ELF-1 (cell line): Measurements from ENCODE around the gene LIN7A.

ENCODE experiments used
- DNase-seq: peaks from one replicate; pipeline ENCODE4 v3.0.0-alpha.2; 2016; ENCODE audit warnings: low read depth, low spot score

LIN7A gene

DNA sequence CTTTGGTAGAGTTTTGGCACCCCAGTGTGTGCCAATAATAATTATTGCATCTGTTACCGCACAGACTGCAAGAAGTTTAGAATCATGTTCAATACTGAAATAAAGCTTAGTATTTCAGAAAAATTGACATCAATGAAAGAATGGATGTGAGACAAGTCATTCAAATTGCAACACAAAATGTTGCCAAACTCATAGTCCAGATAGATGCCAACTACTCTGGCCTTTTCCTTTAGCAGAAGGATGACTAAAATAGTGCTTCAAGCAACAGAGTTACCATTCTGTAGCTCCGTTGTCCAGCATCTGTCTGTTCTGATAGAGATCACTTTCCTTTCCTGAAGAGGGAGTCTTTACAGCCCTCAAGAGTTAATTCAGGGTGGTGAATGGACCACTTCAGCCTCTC, 77.5 kb downstream of the LIN7A start:
- DNase-seq: no peak

DNA sequence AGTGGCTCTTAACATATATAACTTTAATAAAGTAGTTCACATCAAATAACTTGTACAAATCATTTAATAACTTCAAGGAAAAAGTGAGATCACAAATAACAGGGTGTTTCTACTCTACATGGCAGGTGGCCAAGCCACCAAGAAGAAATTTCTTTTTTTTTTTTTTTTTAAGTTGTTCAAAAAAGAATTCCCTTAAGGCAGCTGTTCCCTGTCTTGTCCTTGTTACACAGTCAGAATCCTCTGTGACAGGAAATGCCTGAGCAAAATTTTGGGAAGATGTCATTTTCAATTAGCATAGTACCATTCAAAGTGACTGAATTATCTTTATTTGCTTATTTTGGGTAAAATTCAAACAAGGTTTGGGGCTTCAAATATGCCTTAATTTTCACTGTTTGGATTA, 79.4 kb downstream of the LIN7A start:
- DNase-seq: no peak

DNA sequence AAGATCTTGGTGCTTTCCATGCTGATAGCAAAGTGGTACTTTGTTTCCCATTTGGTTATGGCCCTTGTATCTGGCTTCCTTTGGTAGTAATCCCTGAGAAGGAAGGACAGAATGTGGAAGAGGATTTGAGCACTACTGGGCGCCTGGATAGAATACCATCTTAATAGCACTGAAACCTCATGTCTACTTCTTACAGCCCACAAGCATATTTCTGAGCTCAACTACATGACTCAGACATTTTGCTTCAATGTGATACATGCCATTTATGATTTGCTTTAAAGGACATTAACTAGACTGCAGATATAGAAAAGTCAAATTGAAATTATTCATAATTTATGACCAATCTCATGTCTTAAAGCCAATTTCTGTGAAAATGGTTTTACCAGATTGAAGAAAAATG, 80.4 kb downstream of the LIN7A start:
- no peak for DNase-seq

DNA sequence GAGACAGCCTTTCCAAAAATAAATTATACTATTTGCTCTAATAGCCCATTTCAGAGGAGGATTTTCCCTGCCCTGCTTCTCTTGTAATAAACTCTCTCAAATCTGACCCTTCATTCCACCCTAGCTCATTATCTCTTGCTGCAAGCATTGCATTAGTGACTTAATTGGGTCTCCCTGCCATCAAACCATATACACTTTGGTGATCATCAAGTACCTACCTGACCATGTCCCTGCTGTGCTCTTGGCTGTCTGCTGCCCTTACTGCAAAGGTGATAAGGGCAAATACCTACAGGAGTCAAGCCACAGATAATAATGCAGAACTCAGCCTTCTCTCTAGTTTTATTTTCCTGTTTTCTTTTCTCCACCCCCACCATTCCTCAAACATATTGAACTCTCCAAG, 88.4 kb downstream of the LIN7A start:
- no peak for DNase-seq

DNA sequence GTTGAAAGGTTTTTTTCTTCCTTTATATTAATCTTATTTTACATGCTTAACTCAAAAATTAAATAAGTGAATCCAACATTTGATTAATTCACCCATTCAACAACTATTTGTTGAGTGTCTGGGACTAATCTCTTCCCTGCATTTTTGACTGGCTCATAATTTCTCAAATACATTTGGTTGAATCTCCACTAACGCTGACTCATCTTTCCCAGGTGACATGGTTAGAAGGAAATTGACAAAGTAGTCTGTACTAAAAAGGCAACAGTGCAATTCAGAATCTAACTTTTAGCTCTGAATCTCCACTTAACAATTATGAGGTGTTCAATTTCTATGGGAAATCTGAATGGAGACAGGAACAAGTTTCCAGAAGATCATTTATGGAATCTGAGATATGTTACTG, 88.9 kb downstream of the LIN7A start:
- no peak for DNase-seq

DNA sequence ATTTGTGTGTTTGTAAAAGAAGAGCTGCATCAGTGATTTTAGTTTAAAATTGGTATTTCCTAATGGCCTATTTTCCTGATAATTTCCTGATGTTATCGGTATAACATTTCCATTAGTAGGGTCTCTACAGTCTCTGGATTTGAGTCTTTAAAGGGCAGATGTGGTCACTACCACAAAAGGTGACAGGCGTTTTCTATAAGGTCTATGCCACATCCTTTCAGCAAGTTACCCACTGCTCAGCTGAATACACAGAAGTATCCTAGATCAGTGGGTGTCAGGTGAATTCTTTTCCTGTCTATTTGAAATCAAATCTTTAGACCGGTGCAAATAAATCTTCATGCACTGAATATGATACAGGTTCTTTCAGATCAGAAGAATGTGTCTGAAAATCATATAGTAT, 90.2 kb downstream of the LIN7A start:
- DNase-seq: no peak

DNA sequence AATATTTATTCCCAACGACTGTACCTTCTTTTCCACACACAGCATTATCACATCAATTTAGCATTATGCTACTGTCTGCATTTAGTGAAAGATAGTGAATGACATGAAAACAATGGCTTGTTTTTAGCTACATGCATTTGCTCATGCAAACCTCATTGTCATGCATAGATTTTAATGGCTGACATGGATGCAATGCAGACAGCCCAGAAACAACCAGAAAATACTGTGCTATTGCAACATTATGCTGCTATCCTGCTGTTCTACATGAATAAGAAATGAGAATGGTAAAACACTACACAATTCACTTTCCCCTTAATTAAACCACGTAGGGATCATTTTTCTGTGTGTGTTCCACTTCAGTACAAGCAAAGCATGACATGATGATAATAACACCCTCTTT, 90.8 kb downstream of the LIN7A start:
- no peak for DNase-seq

DNA sequence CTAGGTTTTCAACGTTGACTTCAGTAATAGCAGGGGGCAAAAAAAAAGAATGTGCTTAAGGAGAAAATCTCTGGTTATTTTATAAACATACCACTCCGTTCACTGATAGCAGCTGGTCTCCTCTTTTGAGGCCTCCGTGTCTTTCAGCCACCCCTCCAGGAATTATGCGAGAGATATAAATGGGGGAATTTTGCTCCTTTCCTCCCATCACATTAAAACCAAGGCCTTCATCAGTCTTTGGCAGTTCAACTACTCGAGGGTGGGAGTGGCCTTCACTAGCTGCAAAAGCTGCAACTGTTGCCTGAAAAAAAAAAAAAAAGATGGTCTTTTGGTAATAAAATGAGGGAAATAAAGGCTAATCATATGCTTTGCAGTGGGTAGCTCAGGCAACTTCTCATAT, 92.1 kb downstream of the LIN7A start:
- no peak for DNase-seq

DNA sequence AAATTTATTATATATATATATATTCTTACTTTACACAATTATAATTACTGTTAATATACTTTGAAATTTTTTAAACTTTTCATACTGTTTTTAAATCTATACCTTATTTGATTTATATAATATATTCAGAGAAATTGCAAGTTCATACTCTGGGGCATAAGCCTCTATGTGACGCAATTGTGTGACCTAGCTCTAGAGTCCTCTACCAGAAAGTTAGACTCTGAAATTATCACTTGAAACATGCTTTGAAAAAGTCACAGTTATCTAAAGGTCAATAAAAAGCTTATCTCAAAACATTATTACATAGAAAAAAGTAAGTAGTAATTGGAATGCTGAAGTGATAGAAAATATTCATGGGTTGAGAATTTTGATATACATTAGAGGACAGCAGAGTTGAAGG, 93.8 kb downstream of the LIN7A start:
- no peak for DNase-seq

DNA sequence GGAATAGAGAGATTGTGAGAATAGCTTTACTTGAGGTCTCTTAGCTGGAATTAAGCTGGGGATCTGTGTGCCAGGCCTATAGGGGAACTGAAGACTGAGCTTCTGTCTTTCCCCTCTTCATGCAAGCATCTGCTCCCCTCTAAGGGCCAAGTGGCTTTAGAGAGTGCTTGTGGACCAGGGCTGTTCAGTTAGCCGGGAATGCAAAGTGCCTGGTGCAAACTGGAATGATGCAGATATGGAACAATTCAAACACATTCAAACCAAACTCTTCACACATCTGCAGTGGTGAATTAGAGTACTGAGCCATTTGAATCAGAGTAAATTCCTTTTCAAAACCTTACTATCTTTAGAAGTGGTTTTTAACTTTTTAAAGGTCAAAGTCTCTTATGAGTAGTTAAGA, 99.0 kb downstream of the LIN7A start:
- no peak for DNase-seq

DNA sequence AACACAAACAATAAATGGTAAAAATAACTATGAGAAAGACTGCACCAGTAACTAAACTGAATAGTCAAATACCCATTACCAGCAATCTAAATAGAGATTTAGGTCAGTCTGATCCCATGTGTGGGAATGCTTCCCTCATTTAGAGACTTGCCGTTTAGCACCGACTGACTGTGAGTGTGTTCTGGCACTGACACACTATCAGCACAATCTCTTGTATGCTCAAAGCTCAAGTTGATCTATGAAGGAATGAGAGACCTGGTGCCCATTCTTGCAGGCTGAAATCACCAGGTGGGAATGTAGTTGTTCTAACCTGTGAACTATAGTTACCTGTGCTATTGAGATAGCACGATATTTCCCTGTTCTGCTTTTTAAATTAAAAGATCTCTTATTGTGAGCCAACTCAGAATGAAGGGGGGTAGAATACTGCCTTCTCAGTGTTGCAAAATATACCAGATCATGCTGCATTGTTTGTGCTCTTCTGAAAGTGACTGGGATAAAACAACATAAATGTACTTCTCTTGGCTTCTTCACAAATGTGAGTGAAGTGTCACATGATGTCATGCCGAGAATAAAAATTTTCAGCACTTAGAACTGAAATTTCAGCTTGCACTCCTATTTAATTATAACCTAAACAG, 99.6 kb downstream of the LIN7A start:
- no peak for DNase-seq

DNA sequence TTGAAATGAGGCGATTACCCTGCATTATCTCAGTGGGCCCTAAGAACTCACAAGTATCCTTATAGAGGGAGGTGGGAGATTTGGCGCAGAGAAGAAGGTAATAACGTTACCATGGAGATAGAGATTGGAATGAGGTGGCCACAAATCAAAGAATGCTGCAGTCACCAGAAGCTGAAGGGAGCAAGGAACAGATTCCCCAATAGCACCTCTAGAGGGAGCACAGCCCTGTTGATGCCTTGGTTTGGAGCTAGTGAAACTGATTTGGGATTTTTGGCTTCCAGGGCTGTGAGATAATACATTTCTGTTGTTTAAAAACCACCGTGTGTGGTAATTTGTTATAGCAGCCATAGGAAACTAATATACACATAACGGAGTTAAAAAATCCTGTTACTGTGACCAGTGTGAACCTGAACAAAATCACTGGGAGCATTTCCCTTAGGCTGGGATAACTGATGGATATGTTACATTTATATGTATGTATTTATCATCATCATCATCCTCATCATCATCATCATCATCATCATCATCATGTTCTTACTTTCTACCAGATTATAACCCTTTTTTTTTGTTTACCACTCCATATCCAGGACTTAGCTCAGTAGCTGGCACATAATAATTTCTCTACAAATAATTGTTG, 100.3 kb downstream of the LIN7A start:
- peak; percentile 51 for DNase-seq

DNA sequence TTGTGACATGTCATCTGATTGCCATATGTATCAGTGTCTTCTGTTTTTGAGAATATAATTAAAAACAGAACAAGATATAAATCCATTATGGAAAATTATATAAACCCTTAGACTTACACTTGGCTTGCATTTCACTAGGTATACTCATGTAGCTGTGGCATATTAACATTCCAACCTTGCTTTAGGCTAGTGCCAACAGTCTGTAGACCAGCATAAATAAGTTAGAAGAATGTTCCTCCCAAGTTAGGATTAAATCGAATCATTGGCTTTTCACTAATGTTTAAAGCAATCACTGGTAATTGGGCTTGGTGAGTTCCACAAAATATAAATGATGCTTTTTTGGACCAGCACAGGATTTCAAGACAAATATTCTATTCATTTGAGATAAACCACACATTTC, 103.0 kb downstream of the LIN7A start:
- no peak for DNase-seq

DNA sequence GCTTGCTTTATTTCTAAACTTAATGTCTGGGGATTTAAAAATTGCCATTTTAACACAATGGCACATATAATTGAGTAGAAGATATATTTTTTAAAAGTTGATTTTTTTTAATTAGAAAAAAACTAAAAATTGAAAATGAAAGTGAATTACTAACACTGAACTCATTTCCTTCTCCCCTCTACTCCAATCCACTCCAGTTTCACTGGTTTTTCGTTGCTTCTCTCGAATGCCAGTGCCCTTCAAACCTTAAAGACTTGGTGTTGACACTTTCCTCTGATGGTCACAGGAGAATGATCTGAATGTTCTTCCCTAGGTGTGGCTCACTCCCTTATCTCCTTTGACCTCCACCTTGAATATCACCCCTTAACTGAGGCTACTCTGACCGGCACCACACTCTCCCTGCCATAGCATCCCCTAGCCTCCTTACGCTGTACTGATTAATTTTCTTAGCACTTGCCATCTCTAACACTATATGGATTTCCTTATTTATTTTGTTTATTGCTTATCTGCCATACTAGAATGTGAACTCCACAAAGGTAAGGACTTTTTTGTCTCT, 107.1 kb downstream of the LIN7A start:
- no peak for DNase-seq

DNA sequence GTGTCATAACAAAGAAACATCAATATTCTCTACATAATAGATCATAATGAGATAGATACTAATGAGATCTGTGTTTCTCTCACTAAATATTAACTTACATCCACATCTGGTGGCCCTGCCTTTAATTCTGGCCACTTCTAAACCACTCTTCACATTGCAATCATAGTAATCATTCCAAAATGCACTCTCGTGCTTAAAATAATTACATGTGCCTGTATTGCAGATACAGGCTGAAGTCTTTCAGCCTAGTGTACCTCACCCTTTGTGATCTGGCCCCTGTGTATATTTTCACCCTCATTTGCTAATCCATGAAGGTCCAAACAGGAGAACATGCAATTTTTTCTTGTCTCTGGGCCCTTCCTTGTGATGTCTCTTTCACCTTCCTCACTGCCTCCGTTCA, 108.0 kb downstream of the LIN7A start:
- no peak for DNase-seq

DNA sequence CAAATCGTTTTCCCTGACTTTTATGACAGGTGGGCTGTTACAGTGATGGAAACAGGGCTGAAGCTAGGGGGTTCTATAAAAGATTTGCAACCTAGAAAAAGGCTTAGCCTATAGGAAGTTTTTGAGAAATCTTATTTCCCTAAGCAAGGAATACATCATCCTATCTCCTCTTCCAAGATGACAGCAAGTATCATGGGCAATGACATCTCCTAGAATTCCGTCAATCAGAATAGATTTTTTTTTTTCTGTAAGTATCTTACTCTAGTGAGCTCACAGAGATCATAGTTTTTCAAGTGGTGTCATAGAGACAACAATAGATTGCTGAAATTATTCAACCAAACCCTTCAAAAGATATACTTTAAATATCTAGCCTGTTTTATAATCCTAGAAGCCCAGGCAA, 112.2 kb downstream of the LIN7A start:
- no peak for DNase-seq

DNA sequence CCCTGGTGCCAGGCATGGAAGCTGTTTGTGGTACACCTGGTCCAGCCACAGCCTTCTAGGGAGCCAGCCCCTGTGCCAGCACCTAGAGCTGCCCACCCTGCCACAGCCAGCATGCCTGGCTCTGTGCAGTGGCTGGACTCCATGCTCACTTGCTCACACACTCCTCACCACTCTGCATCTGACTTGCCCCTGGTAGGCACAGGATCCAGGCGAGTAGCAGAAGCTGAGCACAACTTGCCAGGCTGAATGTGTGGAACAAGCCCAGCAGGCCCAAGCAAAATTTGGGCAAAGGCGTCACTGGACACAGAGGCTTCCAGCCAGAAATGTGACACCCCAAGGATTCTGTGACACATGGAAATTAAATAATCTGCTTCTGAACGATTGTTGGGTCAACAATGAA, 114.3 kb downstream of the LIN7A start:
- no peak for DNase-seq

DNA sequence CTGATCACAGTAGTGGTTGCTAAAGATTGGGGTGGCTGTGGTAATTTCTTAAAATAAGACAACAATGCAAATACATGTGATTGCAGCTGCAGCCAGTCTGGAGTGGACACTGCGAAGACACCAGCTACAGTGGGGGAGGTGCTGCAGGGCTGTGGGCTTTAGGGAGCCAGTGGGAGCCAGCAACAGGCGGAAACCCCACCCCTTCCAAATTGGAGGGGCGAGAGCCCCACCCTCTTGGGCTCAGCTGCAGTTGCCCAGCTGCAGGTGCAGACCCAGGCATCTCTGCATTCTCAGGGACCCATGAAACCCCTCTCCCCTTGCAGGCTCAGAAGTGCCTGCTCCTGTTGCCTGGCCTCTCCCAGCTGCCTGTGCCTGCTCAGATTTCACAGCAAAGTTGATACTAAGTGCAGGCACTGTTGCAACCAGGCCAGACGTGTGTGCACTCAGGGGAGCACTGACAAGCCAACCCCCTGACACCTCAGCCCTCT, 116.2 kb downstream of the LIN7A start:
- no peak for DNase-seq

DNA sequence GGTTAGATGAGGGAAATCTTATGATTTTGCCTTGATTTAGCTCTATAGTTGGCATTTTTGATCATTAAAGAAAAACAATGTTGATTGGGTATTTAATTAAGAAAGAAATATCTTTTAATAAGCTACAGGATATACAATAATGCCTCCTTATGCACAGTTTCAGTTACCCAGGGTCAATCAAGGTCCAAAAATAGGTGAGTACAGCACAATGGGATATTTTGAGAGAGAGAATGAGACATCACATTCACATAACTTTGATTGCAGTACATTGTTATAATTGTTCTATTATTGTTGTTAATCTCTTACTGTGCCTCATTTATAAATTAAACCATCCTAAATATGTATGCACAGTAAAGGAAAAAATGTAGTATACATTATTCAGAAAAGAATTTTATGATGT, 118.9 kb downstream of the LIN7A start:
- DNase-seq: no peak

DNA sequence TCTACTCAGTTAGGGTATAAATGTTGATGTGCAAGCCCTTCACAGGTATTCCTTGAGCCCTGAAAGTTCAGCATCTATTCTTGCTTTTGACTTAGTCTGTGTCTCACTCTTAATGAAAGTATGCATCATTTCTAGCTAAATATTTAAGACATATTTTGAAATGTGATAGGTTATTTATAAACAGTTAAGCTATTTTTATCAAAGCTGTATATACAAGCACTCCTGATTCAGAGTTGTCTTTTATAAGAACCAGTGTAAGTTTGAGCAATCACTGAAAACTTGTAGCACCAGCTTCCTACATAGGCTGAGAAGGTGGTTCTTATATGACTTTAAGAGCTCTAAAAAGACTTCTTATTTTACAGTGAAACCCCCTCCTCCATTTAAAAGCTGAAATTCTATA, 122.4 kb downstream of the LIN7A start:
- no peak for DNase-seq

DNA sequence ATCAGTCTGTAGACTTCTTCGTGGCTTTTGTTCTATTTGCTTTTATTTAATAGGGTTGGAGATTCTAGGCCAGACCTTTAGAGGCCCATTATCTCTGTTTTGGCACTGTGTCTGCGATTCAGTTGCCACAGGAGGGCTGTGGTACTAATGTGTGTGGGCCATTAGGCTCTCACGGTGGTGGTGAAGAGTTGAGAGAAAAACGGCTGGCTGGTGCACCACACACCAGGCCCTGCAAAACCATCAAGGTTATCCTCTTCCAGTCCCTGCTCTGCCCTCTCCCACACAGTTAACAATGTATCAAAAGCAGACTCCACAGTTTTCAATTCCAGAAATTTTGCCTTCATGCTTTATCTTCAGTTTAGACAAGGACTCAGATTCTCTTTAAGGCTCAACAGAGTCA, 123.3 kb downstream of the LIN7A start:
- DNase-seq: no peak

DNA sequence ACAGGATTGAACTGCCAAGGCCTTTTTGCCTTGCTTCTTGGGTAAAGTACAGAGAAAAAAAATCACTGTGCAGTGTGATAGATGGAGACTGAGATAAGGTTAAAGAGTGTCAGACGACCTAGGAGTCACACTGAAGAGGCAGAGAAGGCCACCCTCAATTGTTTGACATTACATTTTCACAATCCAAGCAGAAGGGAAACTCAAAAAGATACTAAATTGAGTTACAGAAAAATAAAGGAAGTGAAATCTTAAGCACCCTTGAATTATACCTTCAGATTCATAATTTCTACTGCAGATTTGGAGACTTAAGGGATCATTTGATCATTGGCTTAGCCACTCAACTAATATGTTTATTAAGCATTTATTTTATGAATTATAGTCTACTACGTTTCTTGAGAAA, 123.9 kb downstream of the LIN7A start:
- no peak for DNase-seq

DNA sequence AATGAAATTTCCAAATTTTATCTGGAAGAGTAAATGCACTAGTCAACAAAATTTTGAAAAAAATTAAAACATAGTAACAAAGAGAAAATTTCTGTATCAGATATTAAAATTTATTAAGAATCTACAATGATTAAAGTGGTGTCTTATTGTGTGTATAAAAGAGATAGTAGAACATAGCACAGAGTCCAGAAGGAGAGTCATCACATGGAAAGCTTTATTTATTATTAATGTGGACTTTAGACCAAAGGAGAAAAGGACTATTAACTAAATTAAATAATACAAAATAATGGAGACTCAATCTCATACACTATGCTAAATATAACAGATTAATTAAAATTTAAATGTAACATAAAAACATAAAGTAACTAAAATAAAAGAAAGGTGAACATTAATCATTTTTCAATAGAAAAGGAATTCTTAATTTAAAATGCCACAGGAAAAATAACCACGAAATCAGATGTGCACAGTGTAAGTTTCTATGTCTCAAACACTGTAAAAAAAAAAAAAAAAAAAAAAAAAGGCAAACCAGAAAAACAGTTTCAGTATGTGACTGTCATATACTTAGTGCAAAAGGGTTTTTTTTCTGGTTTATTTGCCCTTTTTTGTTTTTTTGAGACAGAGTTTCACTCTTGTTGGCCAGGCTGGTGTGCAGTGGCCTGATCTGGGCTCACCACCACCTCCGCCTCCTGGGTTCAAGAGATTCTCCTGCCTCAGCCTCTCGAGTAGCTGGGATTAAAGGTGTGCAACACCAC, 125.6 kb downstream of the LIN7A start:
- DNase-seq: no peak
